GM12872 (cell line): ENCODE results near the gene ADGRA1.

Experiments used
- TF ChIP-seq, protein P1 (sequence below): IDR thresholded peaks from 3 replicates; pipeline ENCODE4 v1.5.1; 2011; ENCODE audit warnings: low read depth, mild to moderate bottlenecking, low read length, moderate library complexity; ENCODE audit not compliant: insufficient read depth

The ADGRA1 gene

DNA sequence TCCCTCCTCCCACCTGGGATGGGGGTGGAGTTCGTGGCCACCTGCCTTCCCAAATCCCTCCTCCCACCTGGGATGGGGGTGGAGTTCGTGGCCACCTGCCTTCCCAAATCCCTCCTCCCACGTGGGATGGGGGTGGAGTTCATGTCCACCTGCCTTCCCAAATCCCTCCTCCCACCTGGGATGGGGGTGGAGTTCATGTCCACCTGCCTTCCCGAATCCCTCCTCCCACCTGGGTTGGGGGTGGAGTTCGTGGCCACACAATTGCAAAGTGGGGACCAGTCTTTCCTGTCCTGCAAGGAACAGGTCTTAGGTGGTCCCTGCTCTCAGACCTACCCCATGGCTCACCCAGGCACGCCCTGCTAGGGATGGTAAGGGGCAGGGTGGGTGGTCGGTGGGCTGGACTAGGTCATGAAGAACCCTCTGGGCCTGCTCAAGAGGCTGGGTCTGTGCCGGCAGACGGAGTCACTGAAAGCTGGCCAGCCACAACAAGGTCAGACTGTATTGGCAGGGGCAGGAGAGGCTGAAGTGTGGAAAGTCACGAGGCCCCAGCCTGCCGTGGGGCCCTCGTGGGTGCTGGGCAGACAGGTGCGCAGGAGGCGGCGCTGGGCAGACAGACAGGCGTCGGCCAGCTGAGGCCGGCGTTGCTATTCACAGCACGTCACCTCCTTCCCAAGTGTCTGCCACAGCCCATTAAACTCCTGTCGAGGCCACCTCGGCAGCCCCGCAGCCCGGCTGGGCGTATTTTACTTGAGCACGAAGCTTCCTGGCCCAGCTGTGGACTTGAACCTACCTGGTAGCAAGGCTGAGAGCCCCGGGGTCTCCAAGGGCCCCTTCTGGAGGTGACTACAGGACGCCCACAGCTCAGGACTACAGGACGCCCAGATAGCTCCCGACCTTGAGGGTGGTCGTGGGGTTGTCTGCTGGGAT, 76.4 kb downstream of the ADGRA1 start:
- TF ChIP-seq, protein P1, sequence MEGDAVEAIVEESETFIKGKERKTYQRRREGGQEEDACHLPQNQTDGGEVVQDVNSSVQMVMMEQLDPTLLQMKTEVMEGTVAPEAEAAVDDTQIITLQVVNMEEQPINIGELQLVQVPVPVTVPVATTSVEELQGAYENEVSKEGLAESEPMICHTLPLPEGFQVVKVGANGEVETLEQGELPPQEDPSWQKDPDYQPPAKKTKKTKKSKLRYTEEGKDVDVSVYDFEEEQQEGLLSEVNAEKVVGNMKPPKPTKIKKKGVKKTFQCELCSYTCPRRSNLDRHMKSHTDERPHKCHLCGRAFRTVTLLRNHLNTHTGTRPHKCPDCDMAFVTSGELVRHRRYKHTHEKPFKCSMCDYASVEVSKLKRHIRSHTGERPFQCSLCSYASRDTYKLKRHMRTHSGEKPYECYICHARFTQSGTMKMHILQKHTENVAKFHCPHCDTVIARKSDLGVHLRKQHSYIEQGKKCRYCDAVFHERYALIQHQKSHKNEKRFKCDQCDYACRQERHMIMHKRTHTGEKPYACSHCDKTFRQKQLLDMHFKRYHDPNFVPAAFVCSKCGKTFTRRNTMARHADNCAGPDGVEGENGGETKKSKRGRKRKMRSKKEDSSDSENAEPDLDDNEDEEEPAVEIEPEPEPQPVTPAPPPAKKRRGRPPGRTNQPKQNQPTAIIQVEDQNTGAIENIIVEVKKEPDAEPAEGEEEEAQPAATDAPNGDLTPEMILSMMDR = no peak

GRCh38 chr10:133164816-133165555, 77.3 kb downstream of the ADGRA1 start:
- TF ChIP-seq, protein P1 = no peak

GRCh38 chr10:133165556-133166503, 78.1 kb downstream of the ADGRA1 start:
- TF ChIP-seq, protein P1 = no peak

DNA sequence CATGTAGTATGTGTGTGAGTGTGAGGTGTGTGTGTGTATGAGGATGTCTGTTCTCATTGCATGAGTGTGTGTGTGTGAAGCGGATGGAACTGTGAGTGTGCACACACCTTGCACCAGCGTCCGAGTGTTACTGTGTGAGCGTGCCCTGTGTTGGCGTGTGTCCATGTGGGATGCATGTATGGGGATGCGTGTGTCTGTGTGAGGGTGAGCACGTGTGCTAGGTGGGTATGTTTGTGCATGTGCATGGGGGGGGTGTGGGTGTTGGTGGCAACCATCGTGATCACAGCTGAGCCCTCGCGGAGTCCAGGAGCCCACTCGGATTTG, 78.7 kb downstream of the ADGRA1 start:
- TF ChIP-seq, protein P1 = no peak

GRCh38 chr10:133166828-133167692, 79.3 kb downstream of the ADGRA1 start:
- TF ChIP-seq, protein P1 = no peak

DNA sequence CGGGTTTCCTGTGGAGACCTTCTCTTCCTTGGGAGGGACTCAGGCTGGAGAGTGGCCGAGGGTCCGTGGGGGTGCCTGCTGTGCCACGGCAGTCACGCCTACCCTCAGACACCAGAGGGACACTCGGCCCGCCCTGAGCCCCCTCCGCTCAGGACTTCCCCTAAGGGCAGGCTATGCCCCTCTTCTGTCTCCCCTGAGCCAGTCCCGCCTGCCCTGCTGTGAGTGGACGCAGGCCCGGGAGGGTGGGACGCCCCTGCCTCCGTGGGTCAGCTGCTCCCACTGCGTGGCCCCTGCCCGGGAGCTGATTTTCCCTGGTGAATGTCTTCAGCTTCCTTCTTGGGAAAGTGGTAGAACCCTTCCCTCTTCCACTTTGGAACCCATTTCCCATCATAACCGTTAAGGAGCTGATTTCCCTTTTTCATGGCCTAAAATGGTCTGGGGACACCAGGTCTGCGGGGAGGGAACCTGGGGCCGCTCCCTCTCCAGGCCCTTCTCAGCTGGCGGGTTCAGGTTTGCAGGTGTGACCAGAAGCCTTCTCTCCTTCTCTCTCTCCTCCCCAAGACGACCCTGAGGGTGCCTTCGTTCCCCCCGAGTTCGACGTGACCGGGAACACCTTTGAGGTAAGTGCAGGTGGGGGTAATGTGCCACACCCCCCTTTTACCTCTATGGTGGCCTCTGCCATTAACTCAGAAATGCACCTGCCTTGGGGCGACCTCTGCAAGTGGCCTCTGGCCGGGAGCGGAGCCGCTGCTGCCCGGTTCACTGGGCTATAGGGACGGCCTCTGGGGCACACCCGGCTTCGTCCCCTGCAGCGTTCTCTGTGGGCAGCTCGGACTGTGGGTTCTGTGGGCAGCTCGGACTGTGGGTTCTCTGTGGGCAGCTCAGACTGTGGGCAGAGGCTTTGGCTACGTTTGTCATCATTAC, 80.2 kb downstream of the ADGRA1 start:
- TF ChIP-seq, protein P1 = no peak
